Measurements from ENCODE around the gene PLEKHG1.

- TF ChIP-seq, protein P1, sequence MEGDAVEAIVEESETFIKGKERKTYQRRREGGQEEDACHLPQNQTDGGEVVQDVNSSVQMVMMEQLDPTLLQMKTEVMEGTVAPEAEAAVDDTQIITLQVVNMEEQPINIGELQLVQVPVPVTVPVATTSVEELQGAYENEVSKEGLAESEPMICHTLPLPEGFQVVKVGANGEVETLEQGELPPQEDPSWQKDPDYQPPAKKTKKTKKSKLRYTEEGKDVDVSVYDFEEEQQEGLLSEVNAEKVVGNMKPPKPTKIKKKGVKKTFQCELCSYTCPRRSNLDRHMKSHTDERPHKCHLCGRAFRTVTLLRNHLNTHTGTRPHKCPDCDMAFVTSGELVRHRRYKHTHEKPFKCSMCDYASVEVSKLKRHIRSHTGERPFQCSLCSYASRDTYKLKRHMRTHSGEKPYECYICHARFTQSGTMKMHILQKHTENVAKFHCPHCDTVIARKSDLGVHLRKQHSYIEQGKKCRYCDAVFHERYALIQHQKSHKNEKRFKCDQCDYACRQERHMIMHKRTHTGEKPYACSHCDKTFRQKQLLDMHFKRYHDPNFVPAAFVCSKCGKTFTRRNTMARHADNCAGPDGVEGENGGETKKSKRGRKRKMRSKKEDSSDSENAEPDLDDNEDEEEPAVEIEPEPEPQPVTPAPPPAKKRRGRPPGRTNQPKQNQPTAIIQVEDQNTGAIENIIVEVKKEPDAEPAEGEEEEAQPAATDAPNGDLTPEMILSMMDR (IDR thresholded peaks at IDR 0.05), result no peak
- TF ChIP-seq POLR2A (IDR thresholded peaks at IDR 0.05), result no peak
Measured at GRCh38 chr6:150569161-150569560, 30.5 kb upstream of the PLEKHG1 start.

All from right lobe of liver (tissue), 4 donors.